HUES6 (cell line): ENCODE data around the gene FCGR3A.

Experiments used
- H3K27ac ChIP-seq: 2 replicates; pipeline ENCODE4 v1.7.0; 2013; ENCODE audit warnings: low read depth, mild to moderate bottlenecking, low read length, inconsistent platforms
- H3K27me3 ChIP-seq: 2 replicates; pipeline ENCODE4 v1.6.1; 2013; ENCODE audit warnings: low read length; ENCODE audit not compliant: control insufficient read depth, insufficient read depth
- H3K36me3 ChIP-seq: 2 replicates; pipeline ENCODE4 v1.6.1; 2013; ENCODE audit warnings: low read length; ENCODE audit not compliant: control insufficient read depth, insufficient read depth
- H3K4me1 ChIP-seq: 2 replicates; pipeline ENCODE4 v1.6.1; 2013; ENCODE audit warnings: low read length; ENCODE audit not compliant: control insufficient read depth, insufficient read depth
- H3K4me3 ChIP-seq: 2 replicates; pipeline ENCODE4 v1.5.1; 2013; ENCODE audit warnings: low read depth, low read length
- H3K9ac ChIP-seq: one replicate; pipeline ENCODE4 v1.6.1; 2013; ENCODE audit warnings: mild to moderate bottlenecking, low read length
- H3K9me3 ChIP-seq: 2 replicates; pipeline ENCODE4 v1.6.1; 2013; ENCODE audit warnings: low read depth, low read length; ENCODE audit not compliant: control insufficient read depth, insufficient read depth

The FCGR3A gene

DNA sequence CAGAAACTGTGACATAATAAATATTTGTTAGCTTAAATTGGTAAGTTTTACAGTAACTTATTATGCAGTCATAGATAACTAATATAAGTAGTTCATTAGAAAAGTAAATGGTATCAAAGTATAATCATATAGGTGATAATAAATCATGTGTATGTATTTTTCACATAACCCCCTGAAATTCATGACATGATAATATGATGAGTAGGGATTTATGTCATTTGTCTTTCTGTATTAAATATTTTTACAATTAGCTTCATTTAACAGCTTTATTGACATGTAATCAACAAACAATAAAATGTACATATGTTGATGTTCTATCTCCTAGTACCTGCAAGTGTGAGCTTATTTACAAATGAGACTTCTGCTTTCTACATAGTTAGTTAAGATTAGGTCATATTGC, 54.1 kb downstream of the FCGR3A start:
- peaks cover 34% of the 10 kb centered on the region for H3K27me3 ChIP-seq
- H3K4me1 ChIP-seq, result no peaks in the 10 kb centered on the region
- no peak overlapping the region for H3K4me3 ChIP-seq
- no peaks in the 10 kb centered on the region for H3K36me3 ChIP-seq
- no peak overlapping the region for H3K9ac ChIP-seq
- no peak overlapping the region for H3K27ac ChIP-seq
- H3K9me3 ChIP-seq, result no peaks in the 10 kb centered on the region

DNA sequence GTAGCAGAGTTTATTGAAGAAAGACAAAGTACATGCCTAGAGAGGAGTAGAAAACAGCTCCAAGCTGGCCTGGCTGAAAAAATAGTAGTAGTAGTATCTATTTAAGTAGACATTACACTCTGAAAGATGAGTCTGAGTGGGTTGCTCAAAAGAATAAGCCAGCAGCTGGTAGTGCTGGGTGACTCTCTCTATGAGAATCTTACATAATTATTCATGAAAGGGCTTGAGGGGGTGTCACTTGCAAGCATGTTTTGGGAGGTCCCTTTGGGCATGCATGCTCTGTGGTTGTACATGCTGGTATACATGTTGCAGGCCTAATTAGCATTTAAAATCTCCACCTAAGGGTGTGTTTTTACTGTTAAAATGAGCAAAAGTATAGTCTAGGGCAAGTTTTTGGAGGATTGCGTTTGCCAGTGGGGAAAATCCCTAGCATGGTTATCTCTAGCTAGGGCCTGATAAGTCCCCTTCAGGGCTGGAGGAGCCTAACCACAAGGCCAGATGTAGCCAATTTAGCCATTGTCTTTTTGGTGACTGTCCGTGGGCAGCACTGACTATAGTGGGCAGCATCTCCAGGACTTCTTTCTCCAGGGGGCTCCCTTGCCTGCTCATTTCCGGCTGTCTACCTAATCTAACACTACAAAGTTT, 55.4 kb downstream of the FCGR3A start:
- Histone ChIP-seq H3K4me1 (no peaks in the 10 kb centered on the region), H3K9ac (no peak overlapping the region), H3K27me3 (peaks cover 35% of the 10 kb centered on the region), H3K9me3 (no peaks in the 10 kb centered on the region), H3K27ac (no peak overlapping the region), H3K36me3 (no peaks in the 10 kb centered on the region), H3K4me3 (no peak overlapping the region)

DNA sequence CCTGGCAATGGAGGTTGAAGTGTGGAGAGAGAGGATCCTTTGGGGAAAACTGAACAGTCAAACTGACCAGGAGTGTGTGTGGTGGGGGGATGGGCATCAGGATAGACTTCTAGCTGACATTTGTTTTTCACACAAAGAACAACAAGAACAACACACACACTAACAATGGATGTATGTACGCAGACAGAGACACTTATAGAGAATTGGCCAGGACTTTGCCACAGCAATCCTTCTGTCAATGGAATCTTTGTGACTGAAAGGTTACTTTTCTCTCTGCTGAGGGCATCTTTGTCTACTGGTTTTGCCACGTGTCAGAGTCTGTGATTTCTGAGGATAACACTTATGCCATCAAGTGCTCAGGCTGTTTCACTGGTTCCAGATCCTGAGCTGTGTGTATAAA, 56.8 kb downstream of the FCGR3A start:
- Histone ChIP-seq H3K36me3 (no peaks in the 10 kb centered on the region), H3K9ac (no peak overlapping the region), H3K4me3 (no peak overlapping the region), H3K9me3 (no peaks in the 10 kb centered on the region), H3K27ac (no peak overlapping the region), H3K4me1 (no peaks in the 10 kb centered on the region), H3K27me3 (peaks cover 43% of the 10 kb centered on the region)
